H9 (cell line): ENCODE data around the gene SPDYE2B. TPM values are rescaled to one million over a fixed set of nuclear protein-coding genes. Genes with fewer than 3 reads are reported as not detected.
"Not testable (repeated sequence)": the region's sequence is repeated elsewhere in the genome, so short reads cannot be mapped to it uniquely, and the experiment has no call there.

Experiments
- DNase-seq: peaks from one replicate; pipeline ENCODE4 v3.0.0-alpha.2; 2017
- H2AFZ ChIP-seq: one replicate; pipeline ENCODE4 v1.6.1; 2013; ENCODE audit warnings: mild to moderate bottlenecking, low read length, control low read depth, moderate library complexity
- H2AK5ac ChIP-seq: 2 replicates; pipeline ENCODE4 v1.6.1; 2013; ENCODE audit warnings: low read length, control low read depth, mixed read lengths; ENCODE audit not compliant: insufficient read length
- H2BK120ac ChIP-seq: one replicate; pipeline ENCODE4 v1.6.1; 2013; ENCODE audit warnings: low read depth, mild to moderate bottlenecking, low read length, control low read depth, inconsistent platforms; ENCODE audit not compliant: poor library complexity, severe bottlenecking
- H2BK12ac ChIP-seq: 2 replicates; pipeline ENCODE4 v1.6.1; 2013; ENCODE audit warnings: low read length, control low read depth, mixed read lengths, low read depth; ENCODE audit not compliant: insufficient read length
- H2BK15ac ChIP-seq: 2 replicates; pipeline ENCODE4 v1.6.1; 2013; ENCODE audit warnings: low read depth, low read length, control low read depth
- H2BK20ac ChIP-seq: one replicate; pipeline ENCODE4 v1.6.1; 2013; ENCODE audit warnings: low read depth, mild to moderate bottlenecking, low read length, control low read depth, inconsistent platforms; ENCODE audit not compliant: poor library complexity, severe bottlenecking
- H2BK5ac ChIP-seq: 2 replicates; pipeline ENCODE4 v1.6.1; 2013; ENCODE audit warnings: low read length, control low read depth, mixed read lengths; ENCODE audit not compliant: insufficient read length
- H3K14ac ChIP-seq: 2 replicates; pipeline ENCODE4 v1.6.1; 2013; ENCODE audit warnings: low read length, control low read depth; ENCODE audit not compliant: insufficient read depth
- H3K18ac ChIP-seq: 2 replicates; pipeline ENCODE4 v1.6.1; 2013; ENCODE audit warnings: low read depth, mild to moderate bottlenecking, mixed read lengths, low read length, control low read depth; ENCODE audit not compliant: insufficient read length
- H3K23ac ChIP-seq: 2 replicates; pipeline ENCODE4 v1.6.1; 2013; ENCODE audit warnings: low read length, control low read depth, mixed read lengths, low read depth; ENCODE audit not compliant: insufficient read length
- H3K23me2 ChIP-seq: 2 replicates; pipeline ENCODE4 v1.6.1; 2013; ENCODE audit warnings: low read depth, mild to moderate bottlenecking, mixed read lengths, low read length, control low read depth; ENCODE audit not compliant: insufficient read length, poor library complexity, severe bottlenecking
- H3K27ac ChIP-seq: 2 replicates; pipeline ENCODE4 v1.5.1; 2013; ENCODE audit warnings: low read length, control low read depth, mixed read lengths, low read depth; ENCODE audit not compliant: insufficient read length
- H3K27me3 ChIP-seq: 2 replicates; pipeline ENCODE4 v1.6.1; 2013; ENCODE audit warnings: low read length, control low read depth, inconsistent platforms; ENCODE audit not compliant: insufficient read depth
- H3K4ac ChIP-seq: 2 replicates; pipeline ENCODE4 v1.6.1; 2013; ENCODE audit warnings: low read depth, mild to moderate bottlenecking, control low read depth, inconsistent platforms, low read length, moderate library complexity
- H3K4me1 ChIP-seq: 2 replicates; pipeline ENCODE4 v1.6.1; 2013; ENCODE audit warnings: low read length, control low read depth, inconsistent platforms; ENCODE audit not compliant: insufficient read depth
- H3K4me2 ChIP-seq: 2 replicates; pipeline ENCODE4 v1.6.1; 2013; ENCODE audit warnings: low read length, control low read depth, mixed read lengths; ENCODE audit not compliant: insufficient read length, insufficient read depth
- H3K56ac ChIP-seq: 2 replicates; pipeline ENCODE4 v1.6.1; 2013; ENCODE audit warnings: low read depth, mild to moderate bottlenecking, mixed read lengths, low read length, control low read depth; ENCODE audit not compliant: insufficient read length
- H3K79me1 ChIP-seq: 2 replicates; pipeline ENCODE4 v1.6.1; 2013; ENCODE audit warnings: low read depth, mild to moderate bottlenecking, moderate library complexity, low read length, control low read depth, inconsistent platforms; ENCODE audit not compliant: insufficient read depth, poor library complexity, severe bottlenecking
- H3K79me2 ChIP-seq: 2 replicates; pipeline ENCODE4 v1.6.1; 2013; ENCODE audit warnings: low read length, control low read depth, inconsistent platforms; ENCODE audit not compliant: insufficient read depth
- H3K9ac ChIP-seq: 2 replicates; pipeline ENCODE4 v1.6.1; 2013; ENCODE audit warnings: low read length, control low read depth, mixed read lengths; ENCODE audit not compliant: insufficient read length; ENCODE audit errors: extremely low read depth
- H3K9me3 ChIP-seq: one replicate; pipeline ENCODE4 v1.6.1; 2013; ENCODE audit warnings: low read depth, low read length, inconsistent platforms; ENCODE audit not compliant: control insufficient read depth
- H3T11ph ChIP-seq: one replicate; pipeline ENCODE4 v1.6.1; 2013; ENCODE audit warnings: mild to moderate bottlenecking, low read length, control low read depth, inconsistent platforms
- H4K20me1 ChIP-seq: one replicate; pipeline ENCODE4 v1.6.1; 2013; ENCODE audit not compliant: control insufficient read depth, insufficient read length, insufficient read depth
- H4K5ac ChIP-seq: 2 replicates; pipeline ENCODE4 v1.6.1; 2013; ENCODE audit warnings: low read depth, mild to moderate bottlenecking, mixed read lengths, low read length, control low read depth; ENCODE audit not compliant: insufficient read length
- H4K8ac ChIP-seq: replicated peaks from 2 replicates; pipeline ENCODE4 v1.6.1; 2013; ENCODE audit warnings: low read length, control low read depth, mixed read lengths, low read depth; ENCODE audit not compliant: insufficient read length
- H4K91ac ChIP-seq: 2 replicates; pipeline ENCODE4 v1.6.1; 2013; ENCODE audit warnings: low read depth, mild to moderate bottlenecking, moderate library complexity, mixed read lengths, low read length, control low read depth; ENCODE audit not compliant: insufficient read length
- H3K27ac Mint-ChIP-seq, 3 experiments: 2 replicates in 2 of 3; 3 replicates in 1 of 3; pipeline ENCODE4 v1.8.0; 2020 to 2021; ENCODE audit warnings: mixed read lengths in 3 of 3, mild to moderate bottlenecking in 1 of 3, moderate library complexity in 1 of 3
- H3K27me3 Mint-ChIP-seq: 2 replicates; pipeline ENCODE4 v1.8.0; 2021; ENCODE audit warnings: low read depth, mild to moderate bottlenecking, moderate library complexity, mixed read lengths
- H3K36me3 Mint-ChIP-seq, 3 experiments: 2 replicates in 2 of 3; 3 replicates in 1 of 3; pipeline ENCODE4 v1.8.0; 2020 to 2021; ENCODE audit warnings: low read depth in 3 of 3, mixed read lengths in 3 of 3; ENCODE audit not compliant: insufficient read depth in 1 of 3
- H3K4me1 Mint-ChIP-seq, 2 experiments: 2 replicates each; pipeline ENCODE4 v1.8.0; 2020; ENCODE audit warnings: mixed read lengths in 2 of 2
- H3K4me3 Mint-ChIP-seq, 2 experiments: 2 replicates in 1 of 2; 3 replicates in 1 of 2; pipeline ENCODE4 v1.8.0; 2020 to 2021; ENCODE audit warnings: mild to moderate bottlenecking in 2 of 2, mixed read lengths in 2 of 2, moderate library complexity in 1 of 2
- H3K9me3 Mint-ChIP-seq, 2 experiments: 2 replicates in 1 of 2; 3 replicates in 1 of 2; pipeline ENCODE4 v1.8.0; 2020; ENCODE audit warnings: mild to moderate bottlenecking in 2 of 2, mixed read lengths in 2 of 2, moderate library complexity in 1 of 2
- WGBS: extraction: QIAGEN DNeasy Blood & Tissue Kit; methylation state at CpG from one replicate; pipeline ENCODE4 v1.1.7; 2013; ENCODE audit warnings: missing lambda C conversion rate, low lambda C conversion rate, mixed read lengths; ENCODE audit not compliant: insufficient read length; ENCODE audit errors: extremely low coverage; 5-methylcytosine and 5-hydroxymethylcytosine counted together
- total RNA-seq: library from RNA; stranded (reverse); gene quantifications from 2 replicates; pipeline ENCODE4 v1.2.1, GENCODE V29; 2021

Gene SPDYE2B
- total RNA-seq, 1 experiment from 2014 or later: not detected

GRCh38 chr7:102627271-102627904, 22.7 kb upstream of the SPDYE2B start:
- not testable (repeated sequence) for H2BK5ac ChIP-seq, H2BK120ac ChIP-seq, H2AK5ac ChIP-seq, H3K23me2 ChIP-seq, H3T11ph ChIP-seq, H3K27me3 ChIP-seq, H4K20me1 ChIP-seq, H3K4me3 Mint-ChIP-seq, DNase-seq, H3K27ac Mint-ChIP-seq, H3K9me3 ChIP-seq, H4K5ac ChIP-seq, H3K27ac ChIP-seq, H3K4me1 Mint-ChIP-seq, H3K14ac ChIP-seq, H3K9me3 Mint-ChIP-seq, H3K36me3 Mint-ChIP-seq, H2BK12ac ChIP-seq, H4K8ac ChIP-seq, H4K91ac ChIP-seq, H3K27me3 Mint-ChIP-seq, H3K79me2 ChIP-seq, H3K23ac ChIP-seq, H3K56ac ChIP-seq, H3K18ac ChIP-seq, H3K9ac ChIP-seq, H3K4me2 ChIP-seq, H3K79me1 ChIP-seq, H2BK20ac ChIP-seq, H3K4ac ChIP-seq, H2BK15ac ChIP-seq, H2AFZ ChIP-seq, H3K4me1 ChIP-seq
- WGBS: no CpG with 5 or more reads among the region's 8 CpGs

- H3K9me3 ChIP-seq, H3K79me2 ChIP-seq, H3K4me2 ChIP-seq, H2BK12ac ChIP-seq, H3K27me3 ChIP-seq, H3K4me3 Mint-ChIP-seq, H4K91ac ChIP-seq, H3K23me2 ChIP-seq, H3K27me3 Mint-ChIP-seq, H3K36me3 Mint-ChIP-seq, H3K18ac ChIP-seq, H2BK20ac ChIP-seq, H3K4me1 Mint-ChIP-seq, H3K27ac ChIP-seq, H2AK5ac ChIP-seq, H3K9me3 Mint-ChIP-seq, H3K4me1 ChIP-seq, H3K27ac Mint-ChIP-seq, DNase-seq, H3K4ac ChIP-seq, H4K8ac ChIP-seq, H2BK15ac ChIP-seq, H3K14ac ChIP-seq, H3K56ac ChIP-seq, H4K5ac ChIP-seq, H2BK5ac ChIP-seq, H3K79me1 ChIP-seq, H3T11ph ChIP-seq, H3K9ac ChIP-seq, H4K20me1 ChIP-seq, H2AFZ ChIP-seq, H2BK120ac ChIP-seq, H3K23ac ChIP-seq: not testable (repeated sequence)
- WGBS: no CpG with 5 or more reads among the region's 9 CpGs
These were observed 19.5 kb upstream of the SPDYE2B start for GRCh38 chr7:102630622-102631021.
